H1 (cell line): Measurements from ENCODE around the gene NCL.

Experiments
- ASH2L ChIP-seq: fragments of 200-600, 300-600 bp; sonication (generic); IDR thresholded peaks from one replicate; pipeline ENCODE4 v1.7.1; 2017; ENCODE audit warnings: low read length
- ATF3 ChIP-seq: IDR thresholded peaks from 2 replicates; pipeline ENCODE4 v1.6.1; 2011; ENCODE audit warnings: low read depth, mild to moderate bottlenecking, low read length; ENCODE audit not compliant: insufficient read depth
- CBX8 ChIP-seq: fragments of 300-800, 300-1000 bp; sonication (generic); IDR thresholded peaks from 2 replicates; pipeline ENCODE4 v1.7.1; 2016; ENCODE audit warnings: low read depth, low read length, borderline replicate concordance
- CTCF ChIP-seq, 3 experiments: IDR thresholded peaks; 1 replicate in 2 of 3; 2 replicates in 1 of 3; pipeline versions ENCODE4 v1.5.1 to v1.6.1; 2011; ENCODE audit warnings: low read length in 3 of 3, mild to moderate bottlenecking in 3 of 3, inconsistent platforms in 2 of 3, low read depth in 1 of 3, moderate library complexity in 1 of 3; ENCODE audit not compliant: insufficient read depth in 1 of 3; ENCODE audit errors: control extremely low read depth in 1 of 3
- HDAC6 ChIP-seq: IDR thresholded peaks from one replicate; pipeline ENCODE4 v1.7.1; 2012; ENCODE audit warnings: low read depth, mild to moderate bottlenecking, inconsistent platforms, low read length, moderate library complexity
- JUN ChIP-seq: IDR thresholded peaks from 2 replicates; pipeline ENCODE4 v1.6.1; 2011; ENCODE audit warnings: low read depth, mild to moderate bottlenecking, improper control_type of control experiment, low read length
- MAFK ChIP-seq: IDR thresholded peaks from 2 replicates; pipeline ENCODE4 v1.6.1; 2012; ENCODE audit warnings: low read depth, mild to moderate bottlenecking, improper control_type of control experiment, low read length
- NRF1 ChIP-seq: IDR thresholded peaks from 2 replicates; pipeline ENCODE4 v1.6.1; 2011; ENCODE audit warnings: mild to moderate bottlenecking, low read depth, low read length, improper control_type of control experiment
- TAF7 ChIP-seq: optimal IDR thresholded peaks from 2 replicates; pipeline ENCODE3; 2011; ENCODE audit warnings: low read depth, mild to moderate bottlenecking, inconsistent platforms, low read length, moderate library complexity, borderline replicate concordance

GRCh38 chr2:231486851-231487596 lies 22.7 kb upstream of the NCL start:
- TF ChIP-seq ASH2L (no peak), CTCF (IDR thresholded peaks at IDR 0.05; ENCODE audit: control extremely low read depth in 1 of 3, insufficient read depth in 1 of 3, low read depth in 1 of 3, low read length in 3 of 3) (no peak), HDAC6 (no peak), MAFK (no peak), CBX8 (no peak), ATF3 (no peak), NRF1 (no peak), TAF7 (no peak), JUN (no peak)
